Neural progenitor cell (in vitro differentiated cells): ENCODE results near the gene PCGF6. TPM values are rescaled to one million over a fixed set of nuclear protein-coding genes. Genes with fewer than 3 reads are reported as not detected.

Source experiments
- DNase-seq: peaks from one replicate; pipeline ENCODE4 v3.0.0-alpha.2; 2016; ENCODE audit warnings: low spot score
- H2AFZ ChIP-seq: fragments of 200-600 bp; sonication (generic); replicated peaks from 2 replicates; pipeline ENCODE4 v1.6.1; 2016; ENCODE audit warnings: antibody characterized with exemption
- H3F3A ChIP-seq: fragments of 200-600 bp; sonication (generic); 2 replicates; pipeline ENCODE4 v1.6.1; 2016; ENCODE audit warnings: antibody characterized with exemption, low read depth
- H3K27ac ChIP-seq: fragments of 200-600 bp; sonication (generic); 2 replicates; pipeline ENCODE4 v1.5.1; 2016; ENCODE audit warnings: mild to moderate bottlenecking
- H3K27me3 ChIP-seq: fragments of 200-600 bp; sonication (generic); 2 replicates; pipeline ENCODE4 v1.6.1; 2016; ENCODE audit warnings: mild to moderate bottlenecking, moderate library complexity
- H3K36me3 ChIP-seq: fragments of 200-600 bp; sonication (generic); 2 replicates; pipeline ENCODE4 v1.5.1; 2016
- H3K4me1 ChIP-seq: fragments of 200-600 bp; sonication (generic); 2 replicates; pipeline ENCODE4 v1.6.1; 2016; ENCODE audit warnings: mixed run types
- H3K4me2 ChIP-seq: fragments of 200-600 bp; sonication (generic); 2 replicates; pipeline ENCODE4 v1.6.1; 2016
- H3K4me3 ChIP-seq: fragments of 200-600 bp; sonication (generic); 2 replicates; pipeline ENCODE4 v1.5.1; 2016
- H3K79me2 ChIP-seq: fragments of 200-600 bp; sonication (generic); 2 replicates; pipeline ENCODE4 v1.6.1; 2016; ENCODE audit warnings: low read depth
- H3K9ac ChIP-seq: fragments of 200-600 bp; sonication (generic); 2 replicates; pipeline ENCODE4 v1.6.1; 2016
- H3K9me3 ChIP-seq: fragments of 200-600 bp; sonication (generic); 2 replicates; pipeline ENCODE4 v1.5.1; 2016; ENCODE audit warnings: low read depth
- H4K20me1 ChIP-seq: fragments of 200-600 bp; sonication (generic); 2 replicates; pipeline ENCODE4 v1.6.1; 2016; ENCODE audit warnings: low read depth
- H3K27ac Mint-ChIP-seq: 3 replicates; pipeline ENCODE4 v1.8.0; 2021; ENCODE audit warnings: mixed read lengths
- H3K27me3 Mint-ChIP-seq: 2 replicates; pipeline ENCODE4 v1.8.0; 2022; ENCODE audit warnings: low read depth, mild to moderate bottlenecking, inconsistent platforms, moderate library complexity, mixed read lengths; ENCODE audit not compliant: insufficient read depth
- H3K36me3 Mint-ChIP-seq: 3 replicates; pipeline ENCODE4 v1.8.0; 2021; ENCODE audit warnings: mixed read lengths
- H3K4me1 Mint-ChIP-seq: 3 replicates; pipeline ENCODE4 v1.8.0; 2021; ENCODE audit warnings: mixed read lengths
- H3K4me3 Mint-ChIP-seq: 3 replicates; pipeline ENCODE4 v1.8.0; 2021; ENCODE audit warnings: mild to moderate bottlenecking, moderate library complexity, mixed read lengths
- H3K9me3 Mint-ChIP-seq: 3 replicates; pipeline ENCODE4 v1.8.0; 2020; ENCODE audit warnings: mixed read lengths
- EZH2 ChIP-seq: fragments of 200-600 bp; sonication (generic); IDR thresholded peaks from 2 replicates; pipeline ENCODE4 v1.6.1; 2017; ENCODE audit warnings: antibody characterized with exemption, mild to moderate bottlenecking, moderate library complexity
- EZH2phosphoT487 ChIP-seq: fragments of 200-600 bp; sonication (generic); IDR thresholded peaks from 2 replicates; pipeline ENCODE4 v1.6.1; 2017; ENCODE audit warnings: antibody characterized with exemption
- total RNA-seq: library from RNA; depleted of rRNA; stranded (reverse); fragments of >200 nt; gene quantifications from 2 replicates; pipeline ENCODE4 v1.2.3, GENCODE V29; 2015; ENCODE audit warnings: low replicate concordance
- TF ChIP-seq, protein P1 (sequence below): fragments of 200-600 bp; sonication (generic); IDR thresholded peaks from 2 replicates; pipeline ENCODE4 v1.5.1; 2017; ENCODE audit warnings: antibody characterized with exemption, mild to moderate bottlenecking

PCGF6 gene
- total RNA-seq, 1 donor from 2014 or later, result 28.8 TPM

DNA sequence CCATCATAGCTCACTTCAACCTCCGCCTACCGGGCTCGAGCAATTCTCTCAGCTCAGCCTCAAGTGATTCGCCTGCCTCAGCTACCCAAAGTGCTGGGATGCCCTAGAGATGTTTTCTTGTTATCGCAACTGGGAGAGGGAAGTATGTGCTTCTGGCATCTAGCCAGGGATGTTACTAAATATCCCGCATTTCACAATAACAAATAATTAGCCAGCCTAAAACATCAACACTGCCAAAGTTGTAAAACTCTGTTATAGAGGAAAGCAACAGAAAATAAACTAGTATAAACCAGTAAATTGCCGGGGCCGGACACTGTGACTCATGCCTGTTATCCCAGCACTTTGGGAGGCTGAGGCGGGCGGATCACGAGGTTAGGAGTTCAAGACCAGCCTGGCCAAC is 66.8 kb downstream of the PCGF6 start:
- Mint-ChIP-seq H3K27ac (no peak overlapping the region), H3K4me1 (peaks cover 12% of the 10 kb centered on the region), H3K9me3 (no peaks in the 10 kb centered on the region), H3K27me3 (peaks cover 7% of the 10 kb centered on the region), H3K36me3 (no peaks in the 10 kb centered on the region), H3K4me3 (no peak overlapping the region)
- Histone ChIP-seq H3K4me2 (no peak overlapping the region), H3K4me3 (no peak overlapping the region), H3K9me3 (no peaks in the 10 kb centered on the region), H3K27me3 (peaks cover 24% of the 10 kb centered on the region), H2AFZ (no peak overlapping the region), H3K9ac (no peak overlapping the region), H3K79me2 (no peaks in the 10 kb centered on the region), H3K36me3 (no peaks in the 10 kb centered on the region), H4K20me1 (peaks cover 22% of the 10 kb centered on the region), H3K4me1 (peaks cover 23% of the 10 kb centered on the region), H3K27ac (no peak overlapping the region), H3F3A (peaks cover 22% of the 10 kb centered on the region)
- no peak for DNase-seq
- TF ChIP-seq, protein P1, sequence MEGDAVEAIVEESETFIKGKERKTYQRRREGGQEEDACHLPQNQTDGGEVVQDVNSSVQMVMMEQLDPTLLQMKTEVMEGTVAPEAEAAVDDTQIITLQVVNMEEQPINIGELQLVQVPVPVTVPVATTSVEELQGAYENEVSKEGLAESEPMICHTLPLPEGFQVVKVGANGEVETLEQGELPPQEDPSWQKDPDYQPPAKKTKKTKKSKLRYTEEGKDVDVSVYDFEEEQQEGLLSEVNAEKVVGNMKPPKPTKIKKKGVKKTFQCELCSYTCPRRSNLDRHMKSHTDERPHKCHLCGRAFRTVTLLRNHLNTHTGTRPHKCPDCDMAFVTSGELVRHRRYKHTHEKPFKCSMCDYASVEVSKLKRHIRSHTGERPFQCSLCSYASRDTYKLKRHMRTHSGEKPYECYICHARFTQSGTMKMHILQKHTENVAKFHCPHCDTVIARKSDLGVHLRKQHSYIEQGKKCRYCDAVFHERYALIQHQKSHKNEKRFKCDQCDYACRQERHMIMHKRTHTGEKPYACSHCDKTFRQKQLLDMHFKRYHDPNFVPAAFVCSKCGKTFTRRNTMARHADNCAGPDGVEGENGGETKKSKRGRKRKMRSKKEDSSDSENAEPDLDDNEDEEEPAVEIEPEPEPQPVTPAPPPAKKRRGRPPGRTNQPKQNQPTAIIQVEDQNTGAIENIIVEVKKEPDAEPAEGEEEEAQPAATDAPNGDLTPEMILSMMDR, result no peak
- TF ChIP-seq EZH2 (no peak), EZH2phosphoT487 (no peak)

DNA sequence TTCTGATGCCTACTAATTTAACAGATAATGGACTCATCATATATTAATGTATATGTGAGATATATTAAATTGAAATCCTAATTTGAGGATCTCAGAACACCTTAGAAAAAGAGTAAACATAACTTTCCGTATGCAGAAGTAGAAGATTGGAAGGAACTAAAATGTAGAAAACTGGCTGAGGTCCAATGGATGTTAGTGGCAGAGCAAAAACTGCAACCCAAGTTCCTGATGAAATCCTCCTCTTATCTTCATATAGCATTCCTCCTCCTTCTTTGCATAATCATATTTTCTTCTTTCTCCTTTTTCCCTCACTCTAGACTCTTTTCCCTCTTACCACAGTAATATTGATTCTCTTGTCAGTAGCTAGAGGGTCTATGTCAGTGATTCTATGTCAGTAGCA is 68.0 kb downstream of the PCGF6 start:
- peaks cover 34% of the 10 kb centered on the region for H4K20me1 ChIP-seq
- H3K4me3 Mint-ChIP-seq, result no peak overlapping the region
- H3K27me3 ChIP-seq, result peaks cover 36% of the 10 kb centered on the region
- no peak for DNase-seq
- H3K9ac ChIP-seq, result no peak overlapping the region
- no peak overlapping the region for H3K4me2 ChIP-seq
- H3K4me1 Mint-ChIP-seq, result peaks cover 19% of the 10 kb centered on the region
- no peaks in the 10 kb centered on the region for H3K9me3 Mint-ChIP-seq
- H3K4me1 ChIP-seq, result peaks cover 25% of the 10 kb centered on the region
- no peaks in the 10 kb centered on the region for H3K79me2 ChIP-seq
- TF ChIP-seq, protein P1, result no peak
- no peak for TF ChIP-seq EZH2phosphoT487
- no peak for TF ChIP-seq EZH2
- no peaks in the 10 kb centered on the region for H3K36me3 Mint-ChIP-seq
- H3K27ac Mint-ChIP-seq, result no peak overlapping the region
- no peaks in the 10 kb centered on the region for H3K9me3 ChIP-seq
- peaks cover 18% of the 10 kb centered on the region for H3K27me3 Mint-ChIP-seq
- no peak overlapping the region for H3K27ac ChIP-seq
- H3K4me3 ChIP-seq, result no peak overlapping the region
- no peak overlapping the region for H2AFZ ChIP-seq
- H3F3A ChIP-seq, result peaks cover 29% of the 10 kb centered on the region
- no peaks in the 10 kb centered on the region for H3K36me3 ChIP-seq

DNA sequence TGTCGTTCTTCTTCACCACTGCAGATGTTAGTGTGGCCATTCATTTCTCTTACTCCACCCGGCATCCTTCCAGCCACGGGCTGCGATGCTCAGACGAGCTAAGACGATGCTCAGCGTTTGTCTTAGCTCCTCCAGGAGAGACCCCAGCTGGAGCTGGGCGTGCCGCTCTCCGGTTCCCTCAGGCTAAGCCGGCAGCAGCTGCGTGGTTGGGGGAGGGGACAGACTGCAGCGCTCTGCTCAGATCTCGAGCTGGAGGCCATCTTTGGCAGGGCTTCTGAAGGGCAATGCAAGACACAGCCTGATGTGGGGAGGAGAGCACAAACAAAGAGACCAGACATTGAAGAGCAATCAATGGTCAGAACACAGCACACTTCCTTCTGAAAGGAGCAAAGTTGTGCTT is 69.2 kb downstream of the PCGF6 start:
- Histone ChIP-seq H3K27me3 (peaks cover 48% of the 10 kb centered on the region), H3K9me3 (no peaks in the 10 kb centered on the region), H3K79me2 (no peaks in the 10 kb centered on the region), H2AFZ (peak overlapping the region; percentile 89), H3K9ac (no peak overlapping the region), H3K4me1 (peaks cover 29% of the 10 kb centered on the region), H3K4me2 (peak overlapping the region; percentile 81), H3K27ac (no peak overlapping the region), H3K4me3 (peak overlapping the region; percentile 38), H3K36me3 (no peaks in the 10 kb centered on the region), H4K20me1 (peaks cover 38% of the 10 kb centered on the region), H3F3A (peaks cover 37% of the 10 kb centered on the region)
- Mint-ChIP-seq H3K9me3 (no peaks in the 10 kb centered on the region), H3K27ac (no peak overlapping the region), H3K27me3 (peaks cover 25% of the 10 kb centered on the region), H3K36me3 (no peaks in the 10 kb centered on the region), H3K4me3 (peak overlapping the region; percentile 74), H3K4me1 (peaks cover 19% of the 10 kb centered on the region)
- peak; percentile 95 for DNase-seq
- TF ChIP-seq, protein P1, result no peak
- TF ChIP-seq EZH2, result peak; percentile 43
